HL-60 (cell line): ENCODE results near the gene ADD3.
A peak's percentile ranks its signal among the peaks of the same experiment; 100 is the strongest.

Source experiments
- DNase-seq, 2 experiments: peaks; one replicate each; pipeline ENCODE4 v3.0.0-alpha.2; 2010 to 2020; ENCODE audit warnings: low read depth in 1 of 2, low spot score in 1 of 2
- H3K27ac ChIP-seq: fragments of 250-450 bp; sonication (Bioruptor Pico); replicated peaks from 2 replicates; pipeline ENCODE4 v1.5.1; 2020; ENCODE audit warnings: mild to moderate bottlenecking, moderate library complexity
- H3K27me3 ChIP-seq: fragments of 250-450 bp; sonication (Bioruptor Pico); 2 replicates; pipeline ENCODE4 v1.5.1; 2021; ENCODE audit warnings: mild to moderate bottlenecking, moderate library complexity; ENCODE audit not compliant: insufficient read depth, poor library complexity, severe bottlenecking
- H3K4me3 ChIP-seq: replicated peaks from 2 replicates; pipeline ENCODE4 v1.5.1; 2011; ENCODE audit warnings: mild to moderate bottlenecking, control low read depth, low read length; ENCODE audit not compliant: insufficient read depth
- CTCF ChIP-seq: IDR thresholded peaks from one replicate; pipeline ENCODE4 v1.5.1; 2011; ENCODE audit warnings: low read length, control low read depth, inconsistent platforms; ENCODE audit not compliant: insufficient read depth
- GABPA ChIP-seq: IDR thresholded peaks from 2 replicates; pipeline ENCODE4 v1.6.1; 2012; ENCODE audit warnings: low read depth
- POLR2AphosphoS5 ChIP-seq: IDR thresholded peaks from 2 replicates; pipeline ENCODE4 v1.6.1; 2012; ENCODE audit warnings: low read depth
- SPI1 ChIP-seq: IDR thresholded peaks from 2 replicates; pipeline ENCODE4 v1.6.1; 2012; ENCODE audit warnings: low read depth, mild to moderate bottlenecking, borderline replicate concordance
- long read RNA-seq: library from polyadenylated mRNA; unstranded; transcript quantifications from one replicate; pipeline ENCODE4 v2.0.0, GENCODE V29; 2020
- TF ChIP-seq, protein P1 (sequence below): IDR thresholded peaks from 2 replicates; pipeline ENCODE4 v1.6.1; 2012; ENCODE audit warnings: low read depth; ENCODE audit not compliant: insufficient replicate concordance

ADD3 gene, protein sequence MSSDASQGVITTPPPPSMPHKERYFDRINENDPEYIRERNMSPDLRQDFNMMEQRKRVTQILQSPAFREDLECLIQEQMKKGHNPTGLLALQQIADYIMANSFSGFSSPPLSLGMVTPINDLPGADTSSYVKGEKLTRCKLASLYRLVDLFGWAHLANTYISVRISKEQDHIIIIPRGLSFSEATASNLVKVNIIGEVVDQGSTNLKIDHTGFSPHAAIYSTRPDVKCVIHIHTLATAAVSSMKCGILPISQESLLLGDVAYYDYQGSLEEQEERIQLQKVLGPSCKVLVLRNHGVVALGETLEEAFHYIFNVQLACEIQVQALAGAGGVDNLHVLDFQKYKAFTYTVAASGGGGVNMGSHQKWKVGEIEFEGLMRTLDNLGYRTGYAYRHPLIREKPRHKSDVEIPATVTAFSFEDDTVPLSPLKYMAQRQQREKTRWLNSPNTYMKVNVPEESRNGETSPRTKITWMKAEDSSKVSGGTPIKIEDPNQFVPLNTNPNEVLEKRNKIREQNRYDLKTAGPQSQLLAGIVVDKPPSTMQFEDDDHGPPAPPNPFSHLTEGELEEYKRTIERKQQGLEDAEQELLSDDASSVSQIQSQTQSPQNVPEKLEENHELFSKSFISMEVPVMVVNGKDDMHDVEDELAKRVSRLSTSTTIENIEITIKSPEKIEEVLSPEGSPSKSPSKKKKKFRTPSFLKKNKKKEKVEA
- long read RNA-seq, full-length matches to known transcripts = 179 of 269 reads
- long read RNA-seq, partial matches to known transcripts = 27 of 269 reads
- long read RNA-seq, other reads (novel, unspliced or antisense) = 63 of 269 reads

- Histone ChIP-seq H3K27ac (peak within 1 kb of the TSS; percentile 71), H3K27me3 (no peaks in the 10 kb centered on the region), H3K4me3 (peak within 1 kb of the TSS; percentile 97)
- peak; percentile 69 to 75 for DNase-seq
- TF ChIP-seq, protein P1, sequence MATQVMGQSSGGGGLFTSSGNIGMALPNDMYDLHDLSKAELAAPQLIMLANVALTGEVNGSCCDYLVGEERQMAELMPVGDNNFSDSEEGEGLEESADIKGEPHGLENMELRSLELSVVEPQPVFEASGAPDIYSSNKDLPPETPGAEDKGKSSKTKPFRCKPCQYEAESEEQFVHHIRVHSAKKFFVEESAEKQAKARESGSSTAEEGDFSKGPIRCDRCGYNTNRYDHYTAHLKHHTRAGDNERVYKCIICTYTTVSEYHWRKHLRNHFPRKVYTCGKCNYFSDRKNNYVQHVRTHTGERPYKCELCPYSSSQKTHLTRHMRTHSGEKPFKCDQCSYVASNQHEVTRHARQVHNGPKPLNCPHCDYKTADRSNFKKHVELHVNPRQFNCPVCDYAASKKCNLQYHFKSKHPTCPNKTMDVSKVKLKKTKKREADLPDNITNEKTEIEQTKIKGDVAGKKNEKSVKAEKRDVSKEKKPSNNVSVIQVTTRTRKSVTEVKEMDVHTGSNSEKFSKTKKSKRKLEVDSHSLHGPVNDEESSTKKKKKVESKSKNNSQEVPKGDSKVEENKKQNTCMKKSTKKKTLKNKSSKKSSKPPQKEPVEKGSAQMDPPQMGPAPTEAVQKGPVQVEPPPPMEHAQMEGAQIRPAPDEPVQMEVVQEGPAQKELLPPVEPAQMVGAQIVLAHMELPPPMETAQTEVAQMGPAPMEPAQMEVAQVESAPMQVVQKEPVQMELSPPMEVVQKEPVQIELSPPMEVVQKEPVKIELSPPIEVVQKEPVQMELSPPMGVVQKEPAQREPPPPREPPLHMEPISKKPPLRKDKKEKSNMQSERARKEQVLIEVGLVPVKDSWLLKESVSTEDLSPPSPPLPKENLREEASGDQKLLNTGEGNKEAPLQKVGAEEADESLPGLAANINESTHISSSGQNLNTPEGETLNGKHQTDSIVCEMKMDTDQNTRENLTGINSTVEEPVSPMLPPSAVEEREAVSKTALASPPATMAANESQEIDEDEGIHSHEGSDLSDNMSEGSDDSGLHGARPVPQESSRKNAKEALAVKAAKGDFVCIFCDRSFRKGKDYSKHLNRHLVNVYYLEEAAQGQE = no peak
- TF ChIP-seq CTCF = no peak
- no peak for TF ChIP-seq SPI1
- TF ChIP-seq POLR2AphosphoS5 = peak; percentile 45; the same call in 1 of the 2 replicates
These were observed at the start of gene ADD3 for GRCh38 chr10:110007701-110008517. ADD3 (plus strand) TSS chr10:110007984; CDS start chr10:110100654, 92,670 bp downstream.

GRCh38 chr10:109958059-109958458 lies 49.7 kb upstream of the ADD3 start:
- Histone ChIP-seq H3K27me3 (no peaks in the 10 kb centered on the region), H3K4me3 (no peak overlapping the region), H3K27ac (no peak overlapping the region)
- no peak for TF ChIP-seq CTCF
- no peak for TF ChIP-seq SPI1
- no peak for TF ChIP-seq POLR2AphosphoS5
- TF ChIP-seq, protein P1 = no peak
- no peak for TF ChIP-seq GABPA
- no peak for DNase-seq

DNA sequence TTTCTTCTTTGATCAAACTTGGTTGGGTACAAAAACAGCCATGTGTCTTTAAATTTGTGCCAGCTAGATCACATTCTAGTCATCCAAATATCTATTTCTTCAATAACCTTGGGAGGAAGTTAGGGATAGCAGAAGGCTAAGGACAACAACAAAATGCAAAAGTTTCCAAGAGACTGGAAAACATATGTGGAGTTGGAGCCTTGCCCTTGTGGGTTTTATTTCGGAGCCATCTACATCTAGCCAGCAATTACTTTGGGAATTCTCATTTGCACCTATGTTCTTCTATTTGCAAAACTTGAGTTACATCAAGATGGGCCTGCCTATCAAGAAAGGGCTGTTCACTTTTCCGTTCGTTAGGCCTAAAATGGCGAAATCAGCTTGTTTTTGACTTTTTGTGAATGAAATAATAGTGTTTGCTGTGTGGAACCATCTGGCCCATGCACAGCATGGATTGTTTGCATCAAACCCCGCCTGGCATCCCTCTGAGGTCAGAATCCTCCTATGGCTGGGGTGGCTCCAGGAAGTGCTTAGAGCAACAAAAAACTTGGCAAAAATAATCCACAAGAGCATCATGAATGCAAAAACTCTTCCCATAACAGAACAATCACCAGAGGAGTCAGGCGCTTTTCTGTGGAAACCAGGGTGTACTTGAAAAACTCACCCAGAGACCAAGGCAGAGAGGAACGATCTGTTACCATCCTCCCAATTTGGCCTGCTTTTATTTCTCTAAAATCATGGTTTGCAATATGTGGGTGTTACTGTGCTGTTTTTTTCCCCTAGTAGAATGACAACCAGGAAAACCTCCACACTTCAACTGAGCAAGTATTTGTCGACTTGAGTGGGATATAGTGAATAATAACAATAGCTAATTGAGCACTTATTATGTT lies 48.3 kb upstream of the ADD3 start:
- no peak for TF ChIP-seq CTCF
- no peak for TF ChIP-seq POLR2AphosphoS5
- TF ChIP-seq, protein P1 = no peak
- no peak for TF ChIP-seq GABPA
- no peak for TF ChIP-seq SPI1
- no peak overlapping the region for H3K4me3 ChIP-seq
- no peak for DNase-seq

More for the DNA sequence above, 48.3 kb upstream of the ADD3 start:
- Histone ChIP-seq H3K27me3 (no peaks in the 10 kb centered on the region), H3K27ac (no peak overlapping the region)
